Ecto neural progenitor cell (in vitro differentiated cells): ENCODE results near the gene CAMK2G.
"Not testable (repeated sequence)": the region's sequence is repeated elsewhere in the genome, so short reads cannot be mapped to it uniquely, and the experiment has no call there.

Experiments used
- DNase-seq: peaks from one replicate; pipeline ENCODE4 v3.0.0-alpha.2; 2018; ENCODE audit warnings: low spot score

Gene CAMK2G

DNA sequence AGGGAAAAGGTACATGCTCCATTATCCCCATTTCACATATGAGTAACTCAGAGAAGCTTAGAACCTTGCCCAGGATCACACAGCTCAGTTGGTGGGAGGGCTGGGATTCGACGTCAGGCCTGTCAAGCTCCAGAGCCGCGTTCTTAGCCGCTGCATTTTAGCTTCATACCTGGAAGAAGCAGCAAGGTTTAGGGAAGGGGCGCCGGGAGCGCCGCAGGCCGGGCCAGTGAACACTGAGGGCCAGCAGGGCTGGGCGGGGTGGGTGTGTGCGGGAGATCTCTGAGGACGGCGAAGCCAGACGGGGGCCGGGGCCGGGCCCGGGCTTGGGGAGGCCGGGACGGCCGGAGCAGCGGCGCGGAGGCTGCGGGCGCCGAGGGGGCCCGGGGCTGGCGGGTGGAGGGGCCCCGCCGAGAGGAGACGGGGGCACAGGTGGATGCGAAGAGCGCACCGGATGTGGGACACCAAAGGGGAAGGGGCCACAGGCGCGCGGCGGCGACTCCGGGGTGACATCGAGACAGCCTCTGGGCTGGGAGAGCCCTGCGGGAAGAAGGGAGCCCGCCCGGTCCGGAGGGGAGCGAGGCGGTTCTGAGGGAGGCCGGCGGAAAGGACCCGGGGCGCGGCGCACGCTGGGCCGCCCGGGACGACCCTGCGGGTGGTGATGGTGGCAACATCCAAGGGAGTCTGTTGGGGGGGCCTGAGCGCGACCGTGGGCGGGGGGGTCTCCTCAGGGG is 63.5 kb downstream of the CAMK2G start:
- DNase-seq: peak; percentile 63

DNA sequence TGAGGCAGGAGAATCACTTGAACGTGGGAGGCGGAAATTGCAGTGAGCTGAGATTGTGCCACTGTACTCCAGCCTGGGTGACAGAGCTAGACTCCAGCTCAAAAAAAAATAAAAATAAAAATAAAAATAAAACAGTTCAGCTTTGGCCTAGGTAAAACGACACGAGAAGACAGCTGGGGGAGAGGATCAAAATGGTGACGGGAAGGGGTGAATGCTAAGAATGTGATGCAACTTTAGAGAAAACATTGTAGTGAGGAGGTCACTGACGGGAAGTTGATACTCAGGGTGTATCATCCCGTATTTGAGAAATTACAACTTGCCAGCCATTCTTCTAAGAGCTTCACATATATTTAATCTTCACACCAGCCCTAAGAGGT is 64.0 kb downstream of the CAMK2G start:
- no peak for DNase-seq

GRCh38 chr10:73809061-73809818 is 65.1 kb downstream of the CAMK2G start:
- no peak for DNase-seq

GRCh38 chr10:73808021-73808815 is 66.1 kb downstream of the CAMK2G start:
- no peak for DNase-seq

GRCh38 chr10:73807471-73807870 is 66.9 kb downstream of the CAMK2G start:
- no peak for DNase-seq

DNA sequence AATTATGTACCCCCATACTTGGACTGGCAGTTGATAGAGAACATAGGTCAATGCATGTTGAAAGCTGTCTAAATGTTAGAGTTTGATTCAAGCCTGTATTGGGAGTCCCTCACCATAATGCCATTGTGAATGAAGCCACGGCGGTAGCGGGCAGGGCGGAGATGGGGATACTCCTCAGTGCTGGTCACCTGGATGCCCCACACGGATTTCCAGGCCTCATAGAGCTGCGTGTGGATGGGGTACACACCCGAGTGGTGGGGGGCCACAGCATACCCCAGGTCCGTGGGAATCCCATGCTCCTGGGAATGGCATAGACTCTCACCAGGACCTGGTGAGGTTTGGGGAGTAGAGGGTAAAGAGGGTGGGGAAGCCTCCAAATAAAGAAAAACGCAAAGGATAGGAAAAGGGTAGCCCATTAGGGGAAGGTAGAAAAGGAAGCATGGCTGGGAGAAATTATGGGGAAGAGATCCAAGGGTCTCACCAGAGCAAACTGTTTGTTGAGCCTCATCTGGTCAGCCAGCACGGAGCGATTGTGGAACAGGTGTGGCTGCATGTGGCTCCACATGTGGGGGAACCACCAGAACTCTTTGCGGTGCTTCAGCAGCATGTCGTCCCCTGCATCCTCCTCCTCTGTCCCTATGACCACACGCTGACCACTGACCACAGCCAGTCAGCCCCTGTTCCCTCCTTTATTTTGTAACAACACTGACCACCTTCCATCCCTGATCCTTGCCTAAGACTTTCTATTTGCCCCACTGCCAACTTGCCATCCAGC is 68.0 kb downstream of the CAMK2G start:
- DNase-seq: no peak

- no peak for DNase-seq
Measured at GRCh38 chr10:73803680-73804286, 70.6 kb downstream of the CAMK2G start.

- no peak for DNase-seq
Measured at GRCh38 chr10:73802276-73802991, 71.9 kb downstream of the CAMK2G start.

DNA sequence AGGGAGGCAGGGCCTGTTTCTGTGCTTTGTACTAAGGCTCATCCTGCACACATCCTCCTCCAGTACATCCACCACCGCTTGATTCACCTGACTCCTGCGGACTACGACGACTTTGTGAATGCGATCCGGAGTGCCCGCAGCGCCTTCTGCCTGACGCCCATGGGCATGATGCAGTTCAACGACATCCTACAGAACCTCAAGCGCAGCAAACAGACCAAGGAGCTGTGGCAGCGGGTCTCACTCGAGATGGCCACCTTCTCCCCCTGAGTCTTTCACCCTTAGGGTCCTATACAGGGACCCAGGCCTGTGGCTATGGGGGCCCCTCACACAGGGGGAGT is 73.1 kb downstream of the CAMK2G start:
- DNase-seq: no peak

DNA sequence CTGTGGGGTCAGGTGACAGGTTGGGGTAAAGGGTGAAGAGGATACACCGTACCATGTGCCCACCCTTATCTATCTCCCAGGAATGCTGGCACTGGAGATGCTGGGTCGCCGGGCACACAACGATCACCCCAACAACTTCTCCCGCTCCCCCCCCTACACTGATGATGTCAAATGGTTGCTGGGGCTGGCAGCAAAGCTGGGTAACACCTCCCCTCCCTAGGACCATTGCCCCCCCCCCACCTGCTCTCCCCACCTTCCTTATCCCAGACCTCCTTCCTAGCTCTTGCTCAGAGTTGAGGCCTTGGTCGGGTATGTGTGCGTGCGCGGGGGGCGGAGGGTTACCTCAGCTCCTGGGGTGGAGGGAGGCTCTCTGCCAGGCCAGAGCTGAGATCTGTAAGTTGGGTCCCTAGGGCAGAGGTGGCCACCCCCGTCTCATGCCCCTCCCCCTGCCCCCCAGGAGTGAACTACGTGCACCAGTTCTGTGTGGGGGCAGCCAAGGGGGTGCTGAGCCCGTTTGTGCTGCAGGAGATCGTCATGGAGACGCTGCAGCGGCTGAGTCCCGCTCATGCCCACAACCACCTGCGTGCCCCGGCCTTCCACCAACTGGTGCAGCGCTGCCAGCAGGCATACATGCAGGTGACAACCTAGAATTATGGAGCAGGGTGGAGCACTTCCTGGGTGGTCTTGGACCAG is 73.6 kb downstream of the CAMK2G start:
- DNase-seq: no peak

DNA sequence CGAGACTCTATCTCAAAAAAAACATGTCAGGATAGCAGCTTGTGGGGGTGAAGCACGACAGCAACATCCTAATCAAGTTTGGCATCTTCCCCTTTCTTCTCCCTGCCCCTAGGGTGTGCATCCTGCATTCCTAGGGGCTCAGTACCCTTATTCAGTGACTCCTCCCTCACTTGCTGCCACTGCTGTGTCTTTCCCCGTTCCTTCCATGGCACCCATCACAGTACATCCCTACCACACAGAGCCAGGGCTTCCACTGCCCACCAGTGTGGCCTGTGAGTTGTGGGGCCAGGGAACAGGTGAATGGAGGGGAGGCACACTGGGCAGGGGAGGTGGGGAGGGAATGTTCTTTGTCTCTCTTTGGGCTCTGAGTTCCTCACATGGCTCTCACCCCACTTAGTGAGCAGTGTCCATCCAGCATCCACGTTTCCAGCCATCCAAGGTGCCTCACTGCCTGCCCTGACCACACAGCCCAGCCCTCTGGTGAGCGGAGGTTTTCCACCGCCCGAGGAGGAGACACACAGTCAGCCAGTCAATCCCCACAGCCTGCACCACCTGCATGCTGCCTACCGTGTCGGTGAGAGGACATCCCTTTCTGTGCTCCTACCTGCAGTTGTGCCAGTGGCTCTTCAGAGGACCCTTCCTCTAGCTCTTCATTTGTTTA is 74.3 kb downstream of the CAMK2G start:
- DNase-seq: no peak

GRCh38 chr10:73798927-73799560 is 75.3 kb downstream of the CAMK2G start:
- no peak for DNase-seq

- DNase-seq: no peak
Measured at GRCh38 chr10:73798087-73798486, 76.3 kb downstream of the CAMK2G start.

- no peak for DNase-seq
Measured at GRCh38 chr10:73797324-73798025, 76.9 kb downstream of the CAMK2G start.

- no peak for DNase-seq
Measured at GRCh38 chr10:73796766-73797165, 77.6 kb downstream of the CAMK2G start.

DNA sequence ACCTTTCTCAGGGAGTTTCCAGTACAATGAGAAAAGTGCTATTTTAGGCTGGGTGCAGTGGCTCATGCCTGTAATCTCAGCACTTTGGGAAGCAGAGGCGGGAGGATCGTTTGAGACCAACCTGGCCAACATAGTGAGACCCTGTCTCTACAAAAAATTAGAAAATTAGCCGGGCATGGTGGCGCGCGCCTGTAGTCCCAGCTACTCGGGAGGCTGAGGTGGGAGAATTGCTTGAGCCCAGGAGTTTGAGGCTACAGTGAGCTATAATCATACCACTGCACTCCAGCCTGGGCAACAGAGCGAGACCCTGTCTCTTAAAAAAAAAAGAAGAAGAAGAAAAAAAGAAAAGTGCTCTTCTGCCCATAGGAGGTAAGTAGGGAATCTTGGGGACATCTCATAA is 78.3 kb downstream of the CAMK2G start:
- DNase-seq: not testable (repeated sequence)

DNA sequence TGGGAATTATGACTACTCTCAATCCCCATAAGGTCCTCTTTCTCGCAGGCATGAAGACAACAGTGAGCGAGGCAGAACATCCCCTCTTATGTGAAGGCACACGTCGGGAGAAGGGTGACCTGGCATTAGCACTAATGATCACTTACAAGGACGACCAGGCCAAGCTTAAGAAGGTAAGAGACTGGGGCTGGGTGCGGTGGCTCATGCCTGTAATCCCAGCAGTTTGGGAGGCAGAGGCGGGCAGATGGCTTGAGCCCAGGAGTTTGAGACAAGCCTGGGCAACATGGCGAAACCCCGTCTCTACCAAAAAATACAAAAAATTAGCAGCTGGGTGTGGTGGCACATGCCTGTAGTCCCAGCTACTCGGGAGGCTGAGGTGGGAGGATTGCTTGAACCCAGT is 78.9 kb downstream of the CAMK2G start:
- not testable (repeated sequence) for DNase-seq

GRCh38 chr10:73793456-73793855 is 80.9 kb downstream of the CAMK2G start:
- no peak for DNase-seq
